DMS53 treated with DMSO at 0.1 percent for 48 hours (cell line): ENCODE measurements around the gene KIRREL3.

Experiments
- DNase-seq: peaks from one replicate; lab custom pipeline; 2025; ENCODE audit not compliant: unreplicated experiment; lab: John Stamatoyannopoulos, UW

KIRREL3 gene

DNA sequence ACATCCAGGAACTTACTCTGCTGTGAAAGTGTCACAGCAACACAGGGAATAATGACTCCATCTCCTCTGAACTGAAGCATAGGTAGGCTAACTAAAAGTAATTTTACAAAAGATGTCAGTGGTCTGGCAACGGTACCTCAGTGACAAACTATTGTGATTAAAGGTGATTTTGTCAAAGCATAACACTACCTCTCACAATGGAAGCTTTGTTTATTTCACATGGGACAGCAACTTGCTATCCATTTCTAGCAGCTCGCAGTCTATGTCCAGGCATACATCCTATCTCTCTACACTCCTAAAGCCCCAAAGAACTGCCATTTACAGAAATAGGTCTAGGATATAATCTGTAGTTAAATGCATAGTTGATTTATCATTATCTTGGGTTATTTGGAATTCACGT is 163.0 kb downstream of the KIRREL3 start:
- DNase-seq = no peak

GRCh38 chr11:126834573-126834972 is 166.0 kb downstream of the KIRREL3 start:
- DNase-seq = no peak

DNA sequence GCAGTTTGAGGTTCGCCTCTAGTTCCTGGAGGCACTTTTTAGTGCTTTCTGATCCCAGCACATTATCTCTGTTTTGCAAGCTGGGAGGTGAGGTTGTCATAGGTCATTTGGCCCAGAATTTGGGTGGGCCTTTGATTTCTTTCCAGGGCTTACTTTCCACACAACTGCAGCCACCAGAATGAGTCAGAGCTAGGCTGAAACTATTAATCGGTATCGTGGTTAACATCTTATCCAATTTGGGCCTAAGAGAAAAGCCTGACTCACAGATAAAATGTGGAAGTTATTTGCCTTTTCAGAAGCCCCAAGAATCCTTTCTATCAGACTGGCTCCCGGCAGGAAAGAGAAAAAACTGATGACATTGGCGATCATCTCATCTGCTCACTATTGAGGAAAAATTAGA is 166.4 kb downstream of the KIRREL3 start:
- DNase-seq = no peak

DNA sequence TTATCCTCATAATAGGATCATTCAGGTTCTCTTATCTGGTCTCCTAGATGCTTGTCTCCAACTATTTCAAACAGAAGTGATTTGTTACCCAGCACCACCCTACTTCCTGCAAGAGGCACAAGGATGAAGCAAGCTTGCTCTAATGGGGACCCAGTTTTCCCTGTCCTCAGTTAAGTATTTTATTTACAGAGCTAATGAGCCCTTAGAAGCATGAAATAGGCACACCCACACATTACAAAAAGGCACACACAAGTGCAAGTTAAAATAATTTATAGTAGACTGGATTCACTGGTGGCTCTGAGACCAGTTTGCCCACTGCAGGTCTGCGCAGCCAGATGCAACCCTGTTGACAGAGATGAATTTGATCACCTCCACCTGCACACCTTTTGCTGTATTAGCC is 167.5 kb downstream of the KIRREL3 start:
- no peak for DNase-seq

DNA sequence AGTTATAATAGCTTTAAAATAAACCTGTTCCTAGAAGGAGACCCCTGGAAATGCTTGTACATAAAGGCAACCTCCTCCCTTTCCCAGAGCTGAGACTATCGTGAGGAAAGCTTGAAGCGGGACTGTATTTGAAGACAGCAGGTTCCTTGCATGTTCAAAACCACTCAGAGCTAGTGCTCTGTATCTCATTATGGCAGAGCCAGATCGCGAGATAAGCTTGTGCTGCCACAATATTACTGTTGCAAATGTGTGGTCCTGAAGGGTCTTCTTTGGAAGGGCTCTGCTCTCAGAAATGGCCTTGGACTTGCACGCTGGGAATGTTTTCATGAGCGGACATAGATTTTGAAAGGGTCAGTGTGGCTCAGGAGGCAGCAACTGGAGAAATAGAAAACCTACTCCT is 168.2 kb downstream of the KIRREL3 start:
- DNase-seq = no peak

- no peak for DNase-seq
Observed at GRCh38 chr11:126830216-126830806, 170.3 kb downstream of the KIRREL3 start.

GRCh38 chr11:126829716-126830115 is 170.9 kb downstream of the KIRREL3 start:
- no peak for DNase-seq

- DNase-seq = no peak
Observed at GRCh38 chr11:126824035-126824607, 176.4 kb downstream of the KIRREL3 start.

GRCh38 chr11:126823274-126823673 is 177.3 kb downstream of the KIRREL3 start:
- DNase-seq = no peak

- no peak for DNase-seq
Observed at GRCh38 chr11:126821827-126822226, 178.7 kb downstream of the KIRREL3 start.

- no peak for DNase-seq
Observed at GRCh38 chr11:126819194-126819593, 181.4 kb downstream of the KIRREL3 start.

DNA sequence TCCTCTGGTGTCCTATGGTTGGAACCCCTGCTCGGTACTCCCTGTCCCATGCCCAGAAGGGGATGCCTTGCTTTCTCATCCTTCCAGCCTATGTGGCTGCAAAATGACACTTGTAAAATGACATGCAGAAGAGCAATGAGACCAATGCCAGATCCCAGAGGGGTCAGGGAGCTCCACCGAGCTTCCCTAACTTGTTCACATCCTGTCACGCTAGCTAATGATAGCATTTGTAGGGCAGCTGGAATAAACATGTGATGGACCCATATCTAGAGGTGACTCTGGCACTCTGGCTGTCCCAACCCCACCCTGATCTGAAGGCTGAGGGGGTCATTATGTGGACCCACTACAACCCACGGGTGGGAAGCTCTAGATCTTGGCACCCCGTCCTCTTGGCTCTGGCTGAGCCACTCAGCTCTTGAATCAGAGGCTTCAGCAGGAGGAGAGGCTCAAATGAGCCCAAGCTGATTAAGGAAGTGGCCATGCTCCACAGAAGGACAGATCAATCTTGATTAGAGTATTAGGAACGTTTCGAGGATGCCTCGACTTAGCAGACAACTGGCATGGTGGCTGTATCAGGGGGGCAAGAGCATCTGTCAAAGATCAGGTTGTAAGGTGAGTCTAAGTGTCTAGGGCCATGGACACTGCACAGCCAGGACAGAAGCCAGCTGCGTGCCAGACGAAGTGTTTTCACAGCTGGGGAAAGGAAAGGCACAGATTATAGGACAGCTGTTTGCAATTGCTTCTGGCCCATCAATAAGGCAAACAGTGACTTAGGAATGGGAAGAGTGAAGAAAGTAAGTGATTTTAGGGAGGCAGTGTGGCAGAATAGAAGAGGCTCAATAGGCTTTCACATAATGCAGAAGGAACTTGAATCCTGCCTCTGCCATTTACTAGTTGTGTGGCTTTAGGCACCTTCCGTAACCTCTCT is 182.8 kb downstream of the KIRREL3 start:
- DNase-seq = no peak

DNA sequence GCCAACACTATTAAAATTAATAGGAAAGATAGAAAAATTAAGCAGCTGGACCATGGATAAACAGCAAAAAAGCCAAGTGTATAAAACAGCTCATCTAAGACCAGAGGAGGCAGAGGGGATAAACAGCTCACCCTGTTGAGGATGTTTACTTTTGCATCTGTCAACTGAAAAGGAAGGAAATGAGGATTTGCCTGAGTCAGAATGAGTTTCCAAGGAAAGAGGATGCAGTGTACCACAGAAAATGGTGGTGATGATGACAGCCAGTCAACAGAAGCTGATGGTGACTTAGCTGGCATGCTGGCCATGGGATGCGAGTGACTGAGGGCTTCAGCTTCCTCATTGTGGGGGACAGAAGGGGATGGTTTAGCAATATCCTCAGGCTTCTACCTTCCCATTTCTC is 183.5 kb downstream of the KIRREL3 start:
- no peak for DNase-seq

DNA sequence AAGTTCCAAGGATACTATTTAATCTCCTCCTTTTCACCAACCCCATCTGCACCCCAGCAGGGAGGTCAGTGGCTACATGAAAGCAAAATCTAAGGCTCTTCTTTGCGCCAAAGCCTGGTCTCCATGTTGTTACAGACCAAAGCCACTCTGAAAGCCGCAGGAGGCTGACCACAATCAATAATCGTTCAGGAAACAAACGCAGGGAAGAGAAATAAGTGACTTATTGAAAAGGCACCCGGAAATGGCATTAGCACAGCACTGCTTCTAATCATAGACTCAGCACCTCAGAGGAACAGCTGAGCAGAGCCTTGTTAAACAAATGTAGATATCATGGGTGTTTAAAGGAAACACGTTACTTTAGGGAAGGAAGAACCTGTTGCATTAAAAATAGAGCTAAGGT is 183.9 kb downstream of the KIRREL3 start:
- no peak for DNase-seq

- no peak for DNase-seq
Observed at GRCh38 chr11:126815111-126815510, 185.5 kb downstream of the KIRREL3 start.

GRCh38 chr11:126810776-126811175 is 189.8 kb downstream of the KIRREL3 start:
- no peak for DNase-seq

DNA sequence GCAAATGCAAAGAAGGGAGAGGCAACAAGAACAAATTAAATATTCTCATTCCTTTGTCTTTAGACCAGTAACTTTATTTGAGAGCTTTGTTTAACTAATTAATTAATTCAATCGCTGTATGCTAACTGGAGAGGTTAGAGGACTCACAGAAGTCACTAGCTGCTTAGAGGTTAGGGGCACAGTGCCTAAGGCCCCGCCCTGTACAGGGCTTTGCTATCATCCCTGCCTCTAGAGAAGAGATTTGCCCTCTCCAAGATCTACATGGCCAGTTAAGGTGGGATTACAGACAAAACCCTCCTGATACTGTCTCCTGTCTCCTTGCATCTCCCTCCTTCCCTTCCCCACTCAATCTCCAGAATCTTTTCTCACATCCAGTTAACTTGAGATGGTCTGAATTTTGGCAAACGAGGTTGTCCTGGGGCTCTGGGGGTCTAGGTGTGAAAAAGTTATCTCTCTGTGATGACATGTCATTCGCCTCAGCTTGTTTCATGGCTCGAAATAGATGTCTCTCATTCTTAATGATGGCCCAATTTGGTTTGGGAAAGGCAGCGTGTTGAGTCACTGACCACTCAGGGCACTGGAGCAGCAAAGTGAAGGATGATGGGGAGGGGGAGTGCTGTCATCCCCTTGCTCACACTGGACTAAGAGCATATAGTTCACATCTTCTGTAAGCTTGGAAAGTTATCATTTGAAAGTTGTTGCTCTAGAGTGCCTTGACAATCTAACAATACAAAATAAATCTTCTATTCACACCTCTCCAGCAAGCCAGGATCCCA is 190.9 kb downstream of the KIRREL3 start:
- DNase-seq = no peak

GRCh38 chr11:126808836-126809235 is 191.7 kb downstream of the KIRREL3 start:
- DNase-seq = no peak

DNA sequence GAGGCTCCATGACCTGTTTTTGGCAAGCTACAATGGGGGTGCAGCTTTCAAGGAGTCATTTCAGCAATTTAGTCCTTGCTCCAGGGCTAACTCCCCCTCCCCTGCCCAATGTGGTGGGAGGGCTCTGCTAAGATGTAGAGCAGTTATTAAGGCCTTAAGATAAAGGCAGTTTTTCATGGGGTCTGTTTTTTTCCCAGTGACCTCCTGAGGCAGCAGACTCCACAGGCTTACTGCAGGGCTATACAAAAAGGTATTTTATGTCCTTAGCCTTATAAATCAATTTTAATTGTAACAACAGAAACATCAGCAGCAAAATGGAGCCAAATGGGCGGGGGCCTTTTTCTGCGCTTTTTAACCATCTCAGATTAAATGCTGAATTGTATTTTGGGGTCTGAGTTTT is 192.3 kb downstream of the KIRREL3 start:
- no peak for DNase-seq

- DNase-seq = no peak
Observed at GRCh38 chr11:126805870-126806269, 194.7 kb downstream of the KIRREL3 start.

DNA sequence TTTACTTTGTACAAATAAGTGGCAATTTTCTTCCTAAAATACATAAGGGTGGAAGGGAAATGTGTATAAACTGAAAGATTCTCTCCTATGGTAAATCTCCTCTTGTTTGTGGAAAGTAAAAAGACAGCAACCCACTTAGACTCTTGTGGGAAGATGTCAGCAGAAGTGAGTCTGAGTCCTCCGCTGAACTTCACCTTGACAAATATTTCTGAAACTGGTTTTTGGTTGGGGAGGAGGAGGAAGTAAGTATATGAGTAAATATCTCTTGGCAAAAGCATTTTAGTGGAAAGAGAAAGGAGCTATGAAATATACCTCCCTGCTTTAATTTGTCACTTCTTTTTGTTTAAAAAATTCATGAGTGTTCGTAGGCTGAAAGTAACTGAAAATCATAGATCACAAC is 196.2 kb downstream of the KIRREL3 start:
- DNase-seq = no peak
